ENCODE measurements around the gene RNF11. TPM values are rescaled to one million over a fixed set of nuclear protein-coding genes. Genes with fewer than 3 reads are reported as not detected.
A peak's percentile ranks its signal among the peaks of the same experiment; 100 is the strongest.

Gene RNF11
- total and polyA plus RNA-seq, 4 experiments from 2014 or later, result 37.6 to 50.3 (median 42.1) TPM

- H3K4me3 ChIP-seq (ENCODE audit: low read length in 2 of 2), result no peak overlapping the region
- H3K4me1 ChIP-seq (ENCODE audit: insufficient read depth, low read length), result peaks cover 12% of the 10 kb centered on the region
- Mint-ChIP-seq H3K9me3 (no peaks in the 10 kb centered on the region), H3K4me1 (peaks cover 4 to 30% (median 12%) of the 10 kb centered on the region in 4 donors), H3K27me3 (no peaks in the 10 kb centered on the region), H3K36me3 (no peaks in the 10 kb centered on the region), H3K4me3 (no peak overlapping the region), H3K27ac (no peak overlapping the region)
- DNase-seq, result no peak
- no peaks in the 10 kb centered on the region for H3K27me3 ChIP-seq (ENCODE audit: insufficient read depth, low read length)
- intact Hi-C loops (cut with micrococcal nuclease), result loop anchor here (5.0 kb wide), 1 partner anchor 102 kb away; no protein-coding TSS in a partner anchor
- H3K27ac ChIP-seq (ENCODE audit: low read depth, low read length), result no peak overlapping the region
- ChIA-PET CTCF (ENCODE audit: partially characterized antibody) (interaction anchor here (0.9 to 3.3 kb wide), 4 partner anchors 11 to 241 kb away, joined by 3 to 24 read pairs (median 10); no protein-coding TSS in a partner anchor), POLR2A (ENCODE audit: partially characterized antibody) (no interaction called here)
- H3K9me3 ChIP-seq (ENCODE audit: control insufficient read depth in 1 of 2, low read length in 2 of 2), result no peaks in the 10 kb centered on the region
- no peaks in the 10 kb centered on the region for H3K36me3 ChIP-seq (ENCODE audit: insufficient read depth, low read length)
Measured at GRCh38 chr1:51294566-51295184, 58.6 kb downstream of the RNF11 start.

GRCh38 chr1:51295926-51296325 lies 59.9 kb downstream of the RNF11 start:
- no peaks in the 10 kb centered on the region for H3K36me3 ChIP-seq (ENCODE audit: insufficient read depth, low read length)
- Mint-ChIP-seq H3K27ac (peak overlapping the region in 1 of 7 donors; percentile 52), H3K9me3 (no peaks in the 10 kb centered on the region), H3K4me1 (peaks cover 4 to 30% (median 12%) of the 10 kb centered on the region in 4 donors), H3K27me3 (no peaks in the 10 kb centered on the region), H3K36me3 (no peaks in the 10 kb centered on the region), H3K4me3 (peak overlapping the region in 4 of 8 donors; percentile 13 to 79 (median 52))
- no peak for DNase-seq
- H3K27me3 ChIP-seq (ENCODE audit: insufficient read depth, low read length), result no peaks in the 10 kb centered on the region
- H3K9me3 ChIP-seq (ENCODE audit: control insufficient read depth in 1 of 2, low read length in 2 of 2), result no peaks in the 10 kb centered on the region
- POLR2A ChIA-PET (ENCODE audit: partially characterized antibody), result no interaction called here
- no peak overlapping the region for H3K4me3 ChIP-seq (ENCODE audit: low read length in 2 of 2)
- H3K27ac ChIP-seq (ENCODE audit: low read depth, low read length), result no peak overlapping the region
- intact Hi-C loops (cut with micrococcal nuclease), result loop anchor here (2.0 to 5.0 kb wide), 3 partner anchors 104 to 423 kb away; no protein-coding TSS in a partner anchor
- CTCF ChIA-PET (ENCODE audit: partially characterized antibody), result interaction anchor here (0.9 to 3.3 kb wide), 7 partner anchors 8 to 522 kb away, joined by 3 to 24 read pairs (median 7); no protein-coding TSS in a partner anchor
- peaks cover 12% of the 10 kb centered on the region for H3K4me1 ChIP-seq (ENCODE audit: insufficient read depth, low read length)

GRCh38 chr1:51296383-51297357 lies 60.6 kb downstream of the RNF11 start:
- CTCF ChIA-PET (ENCODE audit: partially characterized antibody), result interaction anchor here (0.6 to 3.3 kb wide), 15 partner anchors 9 to 1434 kb away, joined by 3 to 24 read pairs (median 3); no protein-coding TSS in a partner anchor
- DNase-seq, result peak; percentile 45 to 60 (median 53)
- intact Hi-C loops (cut with micrococcal nuclease), result loop anchor here (2.0 to 5.0 kb wide), 3 partner anchors 104 to 424 kb away; no protein-coding TSS in a partner anchor
- peaks cover 12% of the 10 kb centered on the region for H3K4me1 ChIP-seq (ENCODE audit: insufficient read depth, low read length)
- peak overlapping the region in 2 of 7 donors; percentile 13 to 52 for H3K27ac Mint-ChIP-seq
- POLR2A ChIA-PET (ENCODE audit: partially characterized antibody), result interaction anchor here (1.1 kb wide), 1 partner anchor 61 kb away, joined by 3 read pairs; no protein-coding TSS in a partner anchor
- H3K9me3 ChIP-seq (ENCODE audit: control insufficient read depth in 1 of 2, low read length in 2 of 2), result no peaks in the 10 kb centered on the region
- H3K4me3 Mint-ChIP-seq, result peak overlapping the region; percentile 58 to 84 (median 76)
- no peaks in the 10 kb centered on the region for H3K9me3 Mint-ChIP-seq
- no peak overlapping the region for H3K27ac ChIP-seq (ENCODE audit: low read depth, low read length)
- peak overlapping the region; percentile 36 to 52 for H3K4me3 ChIP-seq (ENCODE audit: low read length in 2 of 2)
- H3K4me1 Mint-ChIP-seq, result peaks cover 4 to 30% (median 12%) of the 10 kb centered on the region in 4 donors
- no peaks in the 10 kb centered on the region for H3K27me3 ChIP-seq (ENCODE audit: insufficient read depth, low read length)
- H3K36me3 ChIP-seq (ENCODE audit: insufficient read depth, low read length), result no peaks in the 10 kb centered on the region
- H3K27me3 Mint-ChIP-seq, result no peaks in the 10 kb centered on the region
- no peaks in the 10 kb centered on the region for H3K36me3 Mint-ChIP-seq

GRCh38 chr1:51297401-51298321 lies 61.6 kb downstream of the RNF11 start:
- Histone ChIP-seq H3K36me3 (ENCODE audit: insufficient read depth, low read length) (no peaks in the 10 kb centered on the region), H3K4me3 (ENCODE audit: low read length in 2 of 2) (peak overlapping the region in 1 of 2 donors; percentile 52), H3K9me3 (ENCODE audit: control insufficient read depth in 1 of 2, low read length in 2 of 2) (no peaks in the 10 kb centered on the region), H3K27me3 (ENCODE audit: insufficient read depth, low read length) (no peaks in the 10 kb centered on the region), H3K27ac (ENCODE audit: low read depth, low read length) (no peak overlapping the region), H3K4me1 (ENCODE audit: insufficient read depth, low read length) (peaks cover 12% of the 10 kb centered on the region)
- intact Hi-C loops (cut with micrococcal nuclease), result loop anchor here (2.0 to 5.0 kb wide), 3 partner anchors 105 to 425 kb away; no protein-coding TSS in a partner anchor
- DNase-seq, result no peak
- POLR2A ChIA-PET (ENCODE audit: partially characterized antibody), result interaction anchor here (1.1 kb wide), 1 partner anchor 62 kb away, joined by 3 read pairs; no protein-coding TSS in a partner anchor
- H3K27ac Mint-ChIP-seq, result peak overlapping the region in 5 of 7 donors; percentile 9 to 70 (median 15)
- H3K36me3 Mint-ChIP-seq, result no peaks in the 10 kb centered on the region
- H3K4me1 Mint-ChIP-seq, result peaks cover 4 to 30% (median 12%) of the 10 kb centered on the region in 4 donors
- no peaks in the 10 kb centered on the region for H3K9me3 Mint-ChIP-seq
- CTCF ChIA-PET (ENCODE audit: partially characterized antibody), result interaction anchor here (0.6 to 3.3 kb wide), 13 partner anchors 8 to 1433 kb away, joined by 3 to 24 read pairs (median 3); no protein-coding TSS in a partner anchor
- peak overlapping the region; percentile 58 to 84 (median 75) for H3K4me3 Mint-ChIP-seq
- H3K27me3 Mint-ChIP-seq, result no peaks in the 10 kb centered on the region

- no peak overlapping the region for H3K4me3 ChIP-seq (ENCODE audit: low read length in 2 of 2)
- Mint-ChIP-seq H3K27ac (peak overlapping the region in 2 of 7 donors; percentile 57), H3K27me3 (no peaks in the 10 kb centered on the region), H3K4me3 (peak overlapping the region in 4 of 8 donors; percentile 15 to 75 (median 34)), H3K9me3 (no peaks in the 10 kb centered on the region), H3K36me3 (no peaks in the 10 kb centered on the region), H3K4me1 (peaks cover 4 to 30% (median 12%) of the 10 kb centered on the region in 4 donors)
- H3K27ac ChIP-seq (ENCODE audit: low read depth, low read length), result no peak overlapping the region
- POLR2A ChIA-PET (ENCODE audit: partially characterized antibody), result no interaction called here
- no peak for DNase-seq
- intact Hi-C loops (cut with micrococcal nuclease), result loop anchor here (5.0 kb wide), 1 partner anchor 106 kb away; no protein-coding TSS in a partner anchor
- no peaks in the 10 kb centered on the region for H3K27me3 ChIP-seq (ENCODE audit: insufficient read depth, low read length)
- H3K9me3 ChIP-seq (ENCODE audit: control insufficient read depth in 1 of 2, low read length in 2 of 2), result no peaks in the 10 kb centered on the region
- H3K4me1 ChIP-seq (ENCODE audit: insufficient read depth, low read length), result peaks cover 12% of the 10 kb centered on the region
- no peaks in the 10 kb centered on the region for H3K36me3 ChIP-seq (ENCODE audit: insufficient read depth, low read length)
- CTCF ChIA-PET (ENCODE audit: partially characterized antibody), result interaction anchor here (0.6 kb wide), 1 partner anchor 91 kb away, joined by 3 read pairs; no protein-coding TSS in a partner anchor
Measured at GRCh38 chr1:51298322-51298705, 62.2 kb downstream of the RNF11 start.

- no peak overlapping the region for H3K27ac ChIP-seq (ENCODE audit: low read depth, low read length)
- Mint-ChIP-seq H3K4me3 (no peak overlapping the region), H3K27ac (peak overlapping the region in 1 of 7 donors; percentile 29), H3K36me3 (no peaks in the 10 kb centered on the region), H3K4me1 (peaks cover 6 to 30% (median 13%) of the 10 kb centered on the region in 4 donors), H3K27me3 (no peaks in the 10 kb centered on the region), H3K9me3 (no peaks in the 10 kb centered on the region)
- H3K9me3 ChIP-seq (ENCODE audit: control insufficient read depth in 1 of 2, low read length in 2 of 2), result no peaks in the 10 kb centered on the region
- H3K4me3 ChIP-seq (ENCODE audit: low read length in 2 of 2), result no peak overlapping the region
- intact Hi-C loops (cut with micrococcal nuclease), result loop anchor here (5.0 kb wide), 1 partner anchor 107 kb away; no protein-coding TSS in a partner anchor
- DNase-seq, result no peak
- ChIA-PET CTCF (ENCODE audit: partially characterized antibody) (no interaction called here), POLR2A (ENCODE audit: partially characterized antibody) (no interaction called here)
- peaks cover 12% of the 10 kb centered on the region for H3K4me1 ChIP-seq (ENCODE audit: insufficient read depth, low read length)
- H3K27me3 ChIP-seq (ENCODE audit: insufficient read depth, low read length), result no peaks in the 10 kb centered on the region
- no peaks in the 10 kb centered on the region for H3K36me3 ChIP-seq (ENCODE audit: insufficient read depth, low read length)
Measured at GRCh38 chr1:51299185-51299885, 63.3 kb downstream of the RNF11 start.
